A673 (cell line): ENCODE measurements around the gene IGFBP5. TPM values are rescaled to one million over a fixed set of nuclear protein-coding genes. Genes with fewer than 3 reads are reported as not detected.

Source experiments
- BruUV-seq: library from RNA; stranded (reverse); fragments of 400-500 nt; replicated peaks from 2 replicates; lab custom pipeline; 2021; lab: Mats Ljungman, UMichigan
- CTCF ChIA-PET: fragments of 300-600 bp; sonication (Branson Sonifier 250); formaldehyde crosslinking; loops from one replicate; lab custom pipeline; 2022; ENCODE audit warnings: antibody characterized with exemption; lab: Charles Lee
- POLR2A ChIA-PET: fragments of 300-600 bp; sonication (Branson Sonifier 250); formaldehyde crosslinking; loops from one replicate; lab custom pipeline; 2022; ENCODE audit warnings: antibody characterized with exemption; ENCODE audit not compliant: low non-redundant PET; lab: Charles Lee
- DNase-seq: peaks from one replicate; pipeline ENCODE4 v3.0.0-alpha.2; 2015; ENCODE audit warnings: low spot score
- H3K27ac ChIP-seq: fragments of 200-600 bp; sonication (generic); 2 replicates; pipeline ENCODE4 v1.5.1; 2016; ENCODE audit warnings: mixed run types, low read depth, mild to moderate bottlenecking, mixed read lengths, antibody characterized with exemption, low read length; ENCODE audit not compliant: poor library complexity, severe bottlenecking
- H3K27me3 ChIP-seq: fragments of 200-600 bp; sonication (generic); replicated peaks from 2 replicates; pipeline ENCODE4 v1.6.1; 2017; ENCODE audit warnings: mixed run types, low read depth, mild to moderate bottlenecking, mixed read lengths, antibody characterized with exemption, low read length; ENCODE audit not compliant: insufficient read depth, poor library complexity
- H3K36me3 ChIP-seq: fragments of 200-600 bp; sonication (generic); 2 replicates; pipeline ENCODE4 v1.6.1; 2016; ENCODE audit warnings: mixed run types, mild to moderate bottlenecking, mixed read lengths, antibody characterized with exemption, low read length; ENCODE audit not compliant: insufficient read depth, poor library complexity, severe bottlenecking
- H3K4me1 ChIP-seq: fragments of 200-600 bp; sonication (generic); 2 replicates; pipeline ENCODE4 v1.6.1; 2017; ENCODE audit warnings: mixed run types, mild to moderate bottlenecking, mixed read lengths, antibody characterized with exemption, low read length; ENCODE audit not compliant: insufficient read depth, poor library complexity, severe bottlenecking
- H3K4me3 ChIP-seq: fragments of 200-600 bp; sonication (generic); 2 replicates; pipeline ENCODE4 v1.5.1; 2016; ENCODE audit warnings: low read depth, mixed run types, mild to moderate bottlenecking, mixed read lengths, low read length; ENCODE audit not compliant: poor library complexity, severe bottlenecking
- H3K9me3 ChIP-seq: fragments of 200-600 bp; sonication (generic); 2 replicates; pipeline ENCODE4 v1.6.1; 2016; ENCODE audit warnings: mixed run types, low read depth, mild to moderate bottlenecking, mixed read lengths, antibody characterized with exemption, low read length; ENCODE audit not compliant: poor library complexity, severe bottlenecking
- EZH2 ChIP-seq: fragments of 200-600 bp; sonication (generic); IDR thresholded peaks from 2 replicates; pipeline ENCODE4 v1.6.1; 2017; ENCODE audit warnings: borderline replicate concordance, low read depth, mild to moderate bottlenecking, mixed read lengths, antibody characterized with exemption, low read length; ENCODE audit not compliant: poor library complexity, severe bottlenecking
- intact Hi-C: fragments of 100-400 bp; cut with micrococcal nuclease; formaldehyde crosslinking; loops from one replicate; pipeline ENCODE4 v1.10.0; 2022; ENCODE audit not compliant: unreplicated experiment
- total RNA-seq: library from RNA; stranded (reverse); gene quantifications from 2 replicates; pipeline ENCODE4 v1.2.3, GENCODE V29; 2021
- TF ChIP-seq, protein P1 (sequence below): fragments of 300-800, 200-600 bp; sonication (generic); conservative IDR thresholded peaks from 2 replicates; pipeline ENCODE4 v1.5.1; 2017; ENCODE audit warnings: low read depth, mild to moderate bottlenecking, antibody characterized with exemption, low read length, moderate library complexity, mixed read lengths

Gene IGFBP5
- total RNA-seq, 1 experiment from 2014 or later = 5.4 TPM

DNA sequence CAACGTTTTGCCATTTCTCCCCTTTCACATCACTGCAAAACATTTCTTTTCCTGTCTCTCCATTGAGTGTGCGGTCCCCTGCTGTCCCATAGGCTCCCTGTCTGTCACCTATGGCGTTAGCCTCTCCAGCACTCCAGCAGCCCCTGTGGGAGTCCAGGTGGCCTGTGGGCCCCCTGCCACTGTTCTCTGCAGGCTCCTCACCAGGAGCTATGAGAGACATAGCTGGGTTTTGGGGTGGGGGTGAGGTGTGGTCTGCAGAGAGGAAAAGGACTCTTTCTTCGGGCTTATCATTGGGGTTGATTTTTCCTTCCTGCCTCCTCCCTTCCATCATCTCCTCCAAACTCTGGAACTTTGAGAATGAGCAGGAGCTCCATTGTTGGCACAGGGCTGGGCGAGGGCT lies 36.1 kb upstream of the IGFBP5 start:
- Histone ChIP-seq H3K4me1 (no peaks in the 10 kb centered on the region), H3K27ac (no peak overlapping the region), H3K9me3 (no peaks in the 10 kb centered on the region), H3K27me3 (no peaks in the 10 kb centered on the region), H3K36me3 (no peaks in the 10 kb centered on the region), H3K4me3 (no peak overlapping the region)
- no peak for DNase-seq
- no TSS peak for BruUV-seq
- intact Hi-C loops = no loop called here
- POLR2A ChIA-PET = no interaction called here
- no peak for TF ChIP-seq EZH2
- TF ChIP-seq, protein P1, sequence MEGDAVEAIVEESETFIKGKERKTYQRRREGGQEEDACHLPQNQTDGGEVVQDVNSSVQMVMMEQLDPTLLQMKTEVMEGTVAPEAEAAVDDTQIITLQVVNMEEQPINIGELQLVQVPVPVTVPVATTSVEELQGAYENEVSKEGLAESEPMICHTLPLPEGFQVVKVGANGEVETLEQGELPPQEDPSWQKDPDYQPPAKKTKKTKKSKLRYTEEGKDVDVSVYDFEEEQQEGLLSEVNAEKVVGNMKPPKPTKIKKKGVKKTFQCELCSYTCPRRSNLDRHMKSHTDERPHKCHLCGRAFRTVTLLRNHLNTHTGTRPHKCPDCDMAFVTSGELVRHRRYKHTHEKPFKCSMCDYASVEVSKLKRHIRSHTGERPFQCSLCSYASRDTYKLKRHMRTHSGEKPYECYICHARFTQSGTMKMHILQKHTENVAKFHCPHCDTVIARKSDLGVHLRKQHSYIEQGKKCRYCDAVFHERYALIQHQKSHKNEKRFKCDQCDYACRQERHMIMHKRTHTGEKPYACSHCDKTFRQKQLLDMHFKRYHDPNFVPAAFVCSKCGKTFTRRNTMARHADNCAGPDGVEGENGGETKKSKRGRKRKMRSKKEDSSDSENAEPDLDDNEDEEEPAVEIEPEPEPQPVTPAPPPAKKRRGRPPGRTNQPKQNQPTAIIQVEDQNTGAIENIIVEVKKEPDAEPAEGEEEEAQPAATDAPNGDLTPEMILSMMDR = no peak
- CTCF ChIA-PET = no interaction called here

DNA sequence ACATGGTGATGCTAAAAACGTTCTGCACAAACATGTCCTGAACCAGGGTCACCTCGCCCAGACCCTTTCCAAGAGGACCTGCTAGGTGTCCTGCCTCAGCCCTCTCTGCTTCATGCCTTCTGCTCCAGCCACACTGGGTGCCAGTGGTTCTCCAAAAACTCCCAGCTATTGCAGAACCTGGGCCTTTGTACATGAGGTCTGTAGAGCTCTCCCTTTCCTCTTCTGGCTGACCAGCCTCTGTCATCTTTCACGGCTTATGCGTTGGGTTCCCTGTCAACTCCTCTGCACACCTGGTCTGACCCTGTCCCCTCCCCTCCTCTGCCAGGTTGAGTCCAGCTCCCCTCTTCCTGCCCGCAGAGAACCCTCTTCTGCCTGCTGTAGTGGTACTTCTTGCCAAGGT lies 35.5 kb upstream of the IGFBP5 start:
- intact Hi-C loops = no loop called here
- no peak for DNase-seq
- TF ChIP-seq EZH2 = no peak
- TF ChIP-seq, protein P1 = no peak
- Histone ChIP-seq H3K27me3 (no peaks in the 10 kb centered on the region), H3K4me3 (no peak overlapping the region), H3K4me1 (no peaks in the 10 kb centered on the region), H3K36me3 (no peaks in the 10 kb centered on the region), H3K27ac (no peak overlapping the region), H3K9me3 (no peaks in the 10 kb centered on the region)
- ChIA-PET POLR2A (no interaction called here), CTCF (no interaction called here)
- no TSS peak for BruUV-seq

- no TSS peak for BruUV-seq
- Histone ChIP-seq H3K4me1 (no peaks in the 10 kb centered on the region), H3K27me3 (no peaks in the 10 kb centered on the region), H3K36me3 (no peaks in the 10 kb centered on the region), H3K9me3 (no peaks in the 10 kb centered on the region), H3K4me3 (no peak overlapping the region), H3K27ac (no peak overlapping the region)
- no peak for DNase-seq
- TF ChIP-seq EZH2 = no peak
- TF ChIP-seq, protein P1 = no peak
- intact Hi-C loops = no loop called here
- POLR2A ChIA-PET = no interaction called here
- CTCF ChIA-PET = no interaction called here
Observed at GRCh38 chr2:216727346-216728122, 32.2 kb upstream of the IGFBP5 start.
